Uterus (tissue), 2 donors: Measurements from ENCODE around the gene TRIM24.

Experiments used
- CTCF ChIP-seq, 4 experiments: fragments of 200-600 bp in 2 of 4; fragments of 450-650 bp in 2 of 4; sonication (generic) in 2 of 4; IDR thresholded peaks; one replicate each; pipeline ENCODE4 v1.5.1; 2016 to 2019; ENCODE audit warnings: antibody characterized with exemption in 4 of 4, mild to moderate bottlenecking in 2 of 4, moderate library complexity in 1 of 4
- POLR2A ChIP-seq, 2 donors: fragments of 450-650 bp; IDR thresholded peaks; one replicate each; pipeline ENCODE4 v1.6.1; 2016; ENCODE audit warnings: antibody characterized with exemption in 2 of 2, mild to moderate bottlenecking in 1 of 2, moderate library complexity in 1 of 2

- no peak for TF ChIP-seq CTCF (IDR thresholded peaks at IDR 0.05)
- TF ChIP-seq POLR2A (IDR thresholded peaks at IDR 0.05): no peak
Observed at GRCh38 chr7:138500892-138501291, 40.8 kb downstream of the TRIM24 start.
